GM10266 (cell line): Measurements from ENCODE around the gene POP4.

Source experiments
- DNase-seq: peaks from one replicate; pipeline ENCODE4 v3.0.0; 2012; ENCODE audit errors: extremely low spot score
- CTCF ChIP-seq: IDR thresholded peaks from 2 replicates; pipeline ENCODE4 v1.5.1; 2012; ENCODE audit warnings: mild to moderate bottlenecking, low read depth; ENCODE audit not compliant: control insufficient read depth, insufficient read depth; ENCODE audit errors: missing control alignments

Gene POP4

GRCh38 chr19:29603308-29603707 lies 2.8 kb upstream of the POP4 start:
- no peak for DNase-seq
- no peak for TF ChIP-seq CTCF

- TF ChIP-seq CTCF: no peak
- DNase-seq: no peak
Measured at GRCh38 chr19:29606420-29606747, 301 bp downstream of the POP4 start.

DNA sequence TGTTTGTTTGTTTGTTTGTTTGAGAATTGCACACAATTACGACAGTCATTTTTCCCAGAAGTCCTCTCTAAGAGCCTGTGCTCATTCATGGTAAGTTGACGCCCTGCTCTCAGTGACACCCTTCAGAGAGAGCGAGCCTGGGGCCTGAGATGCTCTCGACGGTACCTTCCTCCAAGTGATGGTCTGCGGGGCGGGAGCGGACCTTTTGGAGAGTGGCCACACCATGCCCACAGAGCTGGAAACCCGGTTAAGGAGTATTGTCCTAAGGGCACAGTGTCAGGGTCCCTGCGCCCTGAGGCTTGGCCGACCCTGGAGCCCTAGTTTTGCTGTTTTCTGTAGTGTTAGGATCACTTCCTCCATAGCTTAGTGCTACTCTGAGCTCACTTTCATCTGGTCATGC lies 3.6 kb downstream of the POP4 start:
- no peak for DNase-seq
- TF ChIP-seq CTCF: no peak

- peak; percentile 11 for TF ChIP-seq CTCF
- no peak for DNase-seq
Measured at GRCh38 chr19:29610213-29610573, 4.1 kb downstream of the POP4 start.

- peak; percentile 89 for DNase-seq
- peak; percentile 93 for TF ChIP-seq CTCF
Measured at GRCh38 chr19:29610574-29611271, 4.6 kb downstream of the POP4 start.

DNA sequence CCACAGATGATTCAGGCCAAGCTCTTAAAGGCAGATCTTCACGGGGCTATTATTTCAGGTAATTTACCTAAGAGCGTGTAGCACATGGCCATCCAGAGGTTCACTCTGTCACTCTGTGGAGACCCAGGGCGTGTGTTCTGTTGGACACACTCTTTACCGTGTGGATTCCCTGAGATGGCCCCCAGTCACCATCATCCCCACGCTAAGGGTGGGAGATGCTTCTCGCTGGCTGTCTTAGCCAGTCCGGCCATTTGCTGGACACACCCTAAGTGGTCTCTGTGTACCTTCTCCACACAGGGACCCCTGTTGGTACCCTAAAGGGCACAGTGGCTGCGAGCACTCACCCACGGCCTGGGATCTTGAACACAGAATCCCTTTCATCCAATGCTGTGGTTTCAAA lies 6.0 kb downstream of the POP4 start:
- TF ChIP-seq CTCF: no peak

GRCh38 chr19:29612801-29613595 lies 6.9 kb downstream of the POP4 start:
- no peak for DNase-seq
- TF ChIP-seq CTCF: no peak

More for the DNA sequence above, 6.0 kb downstream of the POP4 start:
- DNase-seq: no peak
